Left ventricle myocardium inferior (tissue), 1 donor: ENCODE measurements around the gene TTYH3. TPM values are rescaled to one million over a fixed set of nuclear protein-coding genes. Genes with fewer than 3 reads are reported as not detected.

Source experiments
- DNase-seq: peaks from one replicate; pipeline ENCODE4 v3.0.0-alpha.2; 2020
- H3K27ac ChIP-seq: fragments of 200-600 bp; replicated peaks from 2 replicates; pipeline ENCODE4 v1.8.0; 2021
- H3K27me3 ChIP-seq: fragments of 200-600 bp; 2 replicates; pipeline ENCODE4 v1.8.0; 2021; ENCODE audit warnings: low read depth
- H3K36me3 ChIP-seq: fragments of 200-600 bp; 2 replicates; pipeline ENCODE4 v1.8.0; 2021
- H3K4me1 ChIP-seq: fragments of 200-600 bp; 2 replicates; pipeline ENCODE4 v1.8.0; 2021
- H3K4me3 ChIP-seq: fragments of 200-600 bp; 2 replicates; pipeline ENCODE4 v1.8.0; 2021; ENCODE audit warnings: mild to moderate bottlenecking, moderate library complexity
- H3K9me3 ChIP-seq: fragments of 200-600 bp; replicated peaks from 2 replicates; pipeline ENCODE4 v1.8.0; 2021
- CTCF ChIP-seq: fragments of 200-600 bp; IDR thresholded peaks from 2 replicates; pipeline ENCODE4 v1.8.0; 2021; ENCODE audit warnings: antibody characterized with exemption, mild to moderate bottlenecking, borderline replicate concordance
- intact Hi-C: fragments of 100-400 bp; cut with micrococcal nuclease; formaldehyde crosslinking; loops from one replicate; pipeline ENCODE4 v1.11.0; 2022
- total RNA-seq: library from RNA; stranded (reverse); fragmentation: NEBNext Ultra II Directional; extraction: Animal tissue kit (Norgen Biotek cat#: 25700); gene quantifications from one replicate; pipeline ENCODE4 v1.2.1, GENCODE V29; 2021
- donor health status: DM: no; HTN: yes; CAD: no; lungs with severe emphysema.

The TTYH3 gene
- total RNA-seq, 1 donor from 2014 or later, result 10.9 TPM

GRCh38 chr7:2655870-2656614, 24.3 kb downstream of the TTYH3 start:
- DNase-seq, result no peak
- Histone ChIP-seq H3K36me3 (peaks cover 25% of the 10 kb centered on the region), H3K4me1 (no peaks in the 10 kb centered on the region)

DNA sequence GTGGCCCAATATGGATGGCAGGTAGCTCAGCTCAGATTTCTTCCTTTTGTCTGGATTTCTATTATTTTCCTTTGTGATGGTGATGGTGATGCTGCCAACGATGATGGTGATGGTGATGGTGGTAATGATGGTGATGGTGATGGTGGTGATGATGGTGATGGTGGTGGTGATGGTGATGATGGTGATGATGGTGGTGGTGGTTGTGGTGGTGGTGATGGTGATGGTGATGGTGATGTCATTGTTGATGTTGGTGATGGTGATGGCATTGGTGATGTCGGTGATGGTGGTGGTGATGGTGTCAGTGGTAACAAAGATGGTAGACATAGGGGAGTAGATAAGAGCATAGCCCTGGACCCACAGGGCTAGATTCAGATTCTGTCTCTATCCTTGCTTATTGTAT, 25.4 kb downstream of the TTYH3 start:
- Histone ChIP-seq H3K4me1 (no peaks in the 10 kb centered on the region), H3K9me3 (no peaks in the 10 kb centered on the region), H3K4me3 (no peak overlapping the region), H3K27me3 (no peaks in the 10 kb centered on the region), H3K27ac (no peak overlapping the region), H3K36me3 (peaks cover 25% of the 10 kb centered on the region)
- no peak for DNase-seq
- intact Hi-C loops, result no loop called here
- TF ChIP-seq CTCF, result no peak

More at GRCh38 chr7:2655870-2656614, 24.3 kb downstream of the TTYH3 start:
- no peak for TF ChIP-seq CTCF
- Histone ChIP-seq H3K9me3 (no peaks in the 10 kb centered on the region), H3K27me3 (no peaks in the 10 kb centered on the region), H3K4me3 (no peak overlapping the region), H3K27ac (no peak overlapping the region)
- intact Hi-C loops, result no loop called here

GRCh38 chr7:2657920-2658671, 26.3 kb downstream of the TTYH3 start:
- H3K36me3 ChIP-seq, result peaks cover 25% of the 10 kb centered on the region
- no peak for DNase-seq

GRCh38 chr7:2658941-2659340, 27.2 kb downstream of the TTYH3 start:
- peaks cover 24% of the 10 kb centered on the region for H3K36me3 ChIP-seq
- no peak overlapping the region for H3K4me3 ChIP-seq
- no peak for TF ChIP-seq CTCF
- no peaks in the 10 kb centered on the region for H3K27me3 ChIP-seq
- H3K27ac ChIP-seq, result no peak overlapping the region
- H3K9me3 ChIP-seq, result no peaks in the 10 kb centered on the region
- H3K4me1 ChIP-seq, result peaks cover 16% of the 10 kb centered on the region
- intact Hi-C loops, result no loop called here
- DNase-seq, result no peak

More at GRCh38 chr7:2657920-2658671, 26.3 kb downstream of the TTYH3 start:
- no peak for TF ChIP-seq CTCF
- H3K9me3 ChIP-seq, result no peaks in the 10 kb centered on the region
- H3K27ac ChIP-seq, result no peak overlapping the region
- H3K27me3 ChIP-seq, result no peaks in the 10 kb centered on the region
- peaks cover 8% of the 10 kb centered on the region for H3K4me1 ChIP-seq
- H3K4me3 ChIP-seq, result no peak overlapping the region
- intact Hi-C loops, result no loop called here

DNA sequence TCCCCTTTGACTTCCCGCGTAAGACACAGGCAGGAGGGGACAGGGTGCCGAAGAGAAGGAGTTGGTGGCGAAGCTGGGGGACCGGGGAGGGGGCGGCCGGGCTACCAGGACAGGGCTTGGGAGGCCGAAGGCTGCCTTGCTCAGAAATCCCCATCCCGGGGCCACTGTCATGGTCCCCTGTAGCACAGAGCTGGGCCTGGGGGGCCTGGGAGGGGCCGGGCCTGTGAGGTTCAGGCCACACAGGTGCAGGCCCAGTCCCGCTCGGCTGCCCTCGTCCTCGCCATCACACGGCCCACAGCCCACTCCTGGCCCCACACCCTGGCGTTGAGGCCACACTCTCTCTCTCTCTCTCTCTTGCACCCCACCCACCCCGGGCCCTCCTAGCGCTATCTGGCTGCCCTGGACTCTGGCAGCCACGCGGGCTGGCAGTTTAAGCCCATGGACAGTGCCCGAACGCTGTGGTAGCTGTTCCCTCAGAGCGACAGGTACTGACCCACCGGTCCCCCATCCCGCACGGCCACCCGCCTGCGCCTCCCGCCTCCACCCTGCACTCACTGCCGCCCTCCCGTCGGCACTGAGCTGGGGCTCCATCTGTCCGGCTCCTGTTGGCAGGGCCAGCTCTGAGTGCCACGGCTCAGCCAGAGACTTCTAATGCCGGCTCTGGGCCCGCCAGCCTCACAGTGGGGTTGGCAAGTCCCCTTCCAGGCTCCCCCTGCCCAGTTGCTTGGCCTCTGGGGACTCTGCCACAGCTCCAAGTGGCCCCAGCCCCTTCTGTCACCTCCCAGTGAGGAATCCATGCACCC, 28.0 kb downstream of the TTYH3 start:
- Histone ChIP-seq H3K27ac (no peak overlapping the region), H3K36me3 (peaks cover 22% of the 10 kb centered on the region), H3K27me3 (no peaks in the 10 kb centered on the region), H3K4me1 (peaks cover 21% of the 10 kb centered on the region), H3K4me3 (no peak overlapping the region), H3K9me3 (no peaks in the 10 kb centered on the region)
- intact Hi-C loops, result no loop called here
- no peak for TF ChIP-seq CTCF
- no peak for DNase-seq
